IPS-18c (cell line): ENCODE measurements around the gene TMEM273.
"Not testable (repeated sequence)": the region's sequence is repeated elsewhere in the genome, so short reads cannot be mapped to it uniquely, and the experiment has no call there.

Experiments used
- H3K4me3 ChIP-seq: 2 replicates; pipeline ENCODE4 v1.7.0; 2013; ENCODE audit warnings: low read depth, mild to moderate bottlenecking, low read length, moderate library complexity; ENCODE audit not compliant: insufficient read depth
- H3K9me3 ChIP-seq: one replicate; pipeline ENCODE4 v1.6.1; 2013; ENCODE audit warnings: mild to moderate bottlenecking, low read length, moderate library complexity; ENCODE audit not compliant: control insufficient read depth, insufficient read depth

TMEM273 gene

DNA sequence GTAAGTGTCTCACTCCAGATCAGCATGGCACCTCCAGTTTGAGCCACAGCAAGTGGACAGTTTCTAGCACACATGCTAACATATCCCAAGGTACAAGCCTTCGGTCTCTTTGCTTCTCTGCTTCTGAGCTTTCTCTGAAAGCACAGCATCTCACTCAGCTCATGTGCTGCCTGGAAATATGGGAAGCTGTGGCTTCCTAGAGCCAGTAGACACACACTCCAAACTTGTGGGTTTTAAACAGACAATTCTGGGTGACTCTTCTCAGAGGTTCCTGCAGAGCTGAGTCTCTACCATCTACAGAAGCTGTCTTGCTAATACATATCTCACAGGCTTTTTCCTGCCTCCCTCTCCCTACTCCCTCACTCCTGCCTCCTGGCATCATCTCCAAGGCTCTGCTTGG lies 23.9 kb upstream of the TMEM273 start:
- H3K4me3 ChIP-seq = no peak overlapping the region
- no peaks in the 10 kb centered on the region for H3K9me3 ChIP-seq

DNA sequence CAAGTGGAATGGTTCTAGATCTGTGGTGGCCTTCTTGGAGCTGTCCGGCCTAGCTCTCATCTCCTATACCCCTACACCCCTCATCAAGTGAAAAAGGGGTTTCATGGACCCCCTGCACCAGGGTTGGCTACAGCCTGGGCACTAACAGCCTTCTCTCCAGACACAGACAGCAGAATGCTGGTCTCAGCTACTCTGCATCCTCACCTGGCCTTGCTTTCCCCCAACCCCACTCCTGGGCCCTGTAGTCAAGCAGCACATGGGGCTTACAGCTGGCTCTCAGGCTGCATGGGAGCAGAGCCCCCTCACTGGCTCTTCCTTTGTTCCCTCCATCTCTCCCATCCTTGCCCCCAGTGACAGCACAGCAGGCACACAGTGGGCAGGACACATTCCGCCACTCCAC lies 20.8 kb upstream of the TMEM273 start:
- Histone ChIP-seq H3K9me3 (no peaks in the 10 kb centered on the region), H3K4me3 (no peak overlapping the region)

DNA sequence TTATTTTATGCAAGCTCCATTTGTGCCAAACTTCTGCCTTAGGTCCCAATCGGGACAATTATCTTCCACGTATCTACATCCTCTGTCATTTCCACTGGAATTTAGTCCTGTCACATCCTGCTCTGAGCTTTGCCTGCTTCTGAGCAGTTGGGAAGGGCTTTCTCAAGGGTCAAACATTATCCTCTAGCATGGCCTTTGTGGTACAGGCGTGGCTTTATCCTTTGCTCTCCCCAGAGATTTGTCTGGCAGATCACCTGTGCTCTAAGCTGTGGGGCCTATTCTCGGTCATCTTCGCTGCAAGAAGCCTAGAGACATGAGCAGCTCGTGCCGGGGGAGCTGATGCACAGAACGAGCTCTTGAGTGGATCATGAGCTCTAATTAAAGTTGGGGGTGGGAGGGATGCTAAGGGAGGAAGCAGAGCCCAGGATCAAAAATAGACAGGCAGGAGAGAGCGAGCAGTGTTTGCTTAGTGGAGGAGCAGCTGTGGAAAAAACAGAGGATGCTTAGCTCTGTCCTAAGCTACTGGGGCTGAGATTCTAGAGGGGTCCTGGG lies 19.8 kb upstream of the TMEM273 start:
- Histone ChIP-seq H3K9me3 (no peaks in the 10 kb centered on the region), H3K4me3 (no peak overlapping the region)

DNA sequence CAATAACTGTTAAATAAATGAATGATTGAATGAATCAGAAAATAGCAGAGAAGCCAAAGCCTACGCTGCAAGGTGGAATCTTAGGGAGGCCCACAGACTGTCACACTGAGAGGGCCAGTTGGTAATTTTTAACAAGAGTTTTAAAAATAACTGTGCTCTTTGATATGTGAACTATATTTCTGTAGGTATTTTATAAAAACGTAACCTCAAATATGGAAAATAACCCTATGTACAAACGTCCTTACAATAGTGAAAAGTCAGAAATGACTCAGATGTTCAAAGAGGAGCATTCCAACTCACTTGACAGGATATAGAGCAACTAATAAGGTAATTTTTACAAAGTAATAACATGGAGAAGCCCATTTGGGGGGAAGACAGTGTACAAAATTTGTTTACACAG lies 18.9 kb upstream of the TMEM273 start:
- H3K4me3 ChIP-seq = no peak overlapping the region
- H3K9me3 ChIP-seq = no peaks in the 10 kb centered on the region

DNA sequence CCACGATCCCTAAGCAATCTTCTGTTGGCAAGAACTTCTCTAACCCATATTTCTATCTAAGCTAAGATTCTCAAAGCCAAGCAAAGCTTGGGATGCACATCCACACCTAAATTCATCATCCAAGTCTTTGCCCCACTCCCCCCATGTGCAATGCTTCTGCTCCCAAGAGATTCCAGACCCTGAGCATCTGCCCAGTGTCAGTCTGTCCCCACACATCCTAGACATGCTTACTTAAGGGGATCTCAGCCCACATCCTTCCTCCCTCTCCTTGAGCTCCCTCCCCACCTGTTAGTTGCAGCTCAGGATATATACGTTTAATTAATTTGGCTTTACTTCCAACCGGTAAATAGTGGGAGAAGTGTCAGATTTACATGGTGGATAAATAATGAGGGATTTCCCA lies 17.0 kb upstream of the TMEM273 start:
- no peak overlapping the region for H3K4me3 ChIP-seq
- no peaks in the 10 kb centered on the region for H3K9me3 ChIP-seq

DNA sequence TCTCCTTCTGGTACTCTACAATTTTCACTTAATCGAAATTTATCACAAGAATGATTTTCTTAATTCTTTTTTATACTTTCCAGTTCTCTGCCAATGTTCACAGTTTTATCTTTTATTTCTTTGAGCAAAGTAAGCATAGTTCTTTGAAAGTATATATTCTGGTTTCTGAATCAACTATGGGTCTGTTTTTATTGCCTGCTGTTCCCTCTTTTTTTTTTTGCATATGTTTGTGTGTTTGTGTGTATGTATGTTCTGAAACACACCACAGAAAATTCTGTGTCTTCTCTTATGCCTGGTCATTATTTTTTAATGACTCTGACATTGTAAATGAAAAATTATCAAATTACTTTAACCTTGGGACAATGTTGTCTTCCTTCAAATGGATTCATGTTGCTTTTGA lies 15.9 kb upstream of the TMEM273 start:
- H3K4me3 ChIP-seq = no peak overlapping the region
- no peaks in the 10 kb centered on the region for H3K9me3 ChIP-seq

DNA sequence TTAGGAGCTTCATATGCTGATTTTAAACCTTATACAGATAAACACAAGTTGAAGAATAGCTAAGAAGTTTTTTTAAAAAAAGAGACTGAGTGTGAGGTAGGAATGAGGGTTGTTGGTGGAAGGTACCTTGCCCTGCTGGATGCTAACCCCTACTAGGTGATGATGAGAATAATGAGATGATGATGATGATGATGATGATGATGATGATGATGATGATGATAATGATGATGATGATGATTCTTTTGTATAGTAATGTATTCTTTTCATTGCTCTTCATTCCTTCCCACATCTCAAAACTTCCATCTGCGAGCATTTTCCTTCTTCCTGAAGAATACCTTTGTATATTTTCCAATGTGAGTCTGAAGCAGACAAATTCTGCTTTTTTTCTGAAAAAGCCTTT lies 14.1 kb upstream of the TMEM273 start:
- Histone ChIP-seq H3K9me3 (no peaks in the 10 kb centered on the region), H3K4me3 (no peak overlapping the region)

DNA sequence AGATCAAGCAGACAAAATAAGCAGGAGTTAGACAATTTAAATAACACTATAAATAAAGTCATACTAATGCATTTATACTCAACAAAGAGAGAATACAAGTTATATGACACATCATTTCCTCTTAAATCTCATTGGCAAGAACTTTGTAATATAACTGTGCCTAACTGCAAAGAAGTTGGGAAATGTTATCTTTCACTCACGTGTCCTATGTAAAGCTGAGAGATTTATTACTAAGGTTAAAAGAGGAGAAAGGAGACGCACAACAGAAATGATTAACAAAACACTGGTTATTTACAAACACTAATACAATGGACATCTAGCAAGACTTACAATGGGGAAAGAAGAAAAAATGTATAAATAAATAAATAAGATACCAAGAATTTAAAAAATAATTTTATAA lies 12.7 kb upstream of the TMEM273 start:
- no peaks in the 10 kb centered on the region for H3K9me3 ChIP-seq
- no peak overlapping the region for H3K4me3 ChIP-seq

DNA sequence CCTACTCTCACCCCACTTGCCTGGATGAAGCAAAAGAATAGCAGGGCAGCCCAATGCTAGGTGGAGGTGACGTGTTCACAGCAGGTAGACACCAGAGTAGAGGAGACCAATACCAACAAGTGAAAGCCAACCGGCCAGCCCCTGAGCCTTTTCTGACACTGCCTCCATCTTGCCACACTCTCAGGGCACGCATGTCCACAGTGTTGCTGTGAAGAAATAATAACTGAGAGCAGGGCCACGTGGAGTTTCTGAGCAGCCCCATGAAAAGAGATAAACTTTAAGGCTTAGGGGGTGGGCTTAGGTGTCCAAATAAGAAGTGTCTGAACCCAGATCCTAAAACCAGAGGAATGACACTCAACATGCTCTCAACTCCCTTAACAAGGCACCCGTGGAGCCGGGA lies 9.0 kb upstream of the TMEM273 start:
- no peaks in the 10 kb centered on the region for H3K9me3 ChIP-seq

DNA sequence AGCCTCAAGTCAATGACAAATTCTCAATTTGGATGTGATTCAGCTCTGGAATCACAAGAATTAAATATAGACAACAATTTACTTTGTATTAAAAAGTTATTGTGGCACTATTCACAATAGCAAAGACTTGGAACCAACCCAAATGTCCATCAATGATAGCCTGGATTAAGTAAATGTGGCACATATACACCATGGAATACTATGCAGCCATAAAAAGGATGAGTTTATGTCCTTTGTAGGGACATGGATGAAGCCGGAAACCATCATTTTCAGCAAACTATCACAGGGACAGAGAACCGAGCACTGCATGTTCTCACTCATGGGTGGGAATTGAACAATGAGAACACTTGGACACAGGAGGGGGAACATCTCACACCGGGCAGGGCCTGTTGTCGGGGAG lies 7.7 kb upstream of the TMEM273 start:
- not testable (repeated sequence) for H3K4me3 ChIP-seq, H3K9me3 ChIP-seq

More for the DNA sequence above, 9.0 kb upstream of the TMEM273 start:
- H3K4me3 ChIP-seq = no peak overlapping the region

DNA sequence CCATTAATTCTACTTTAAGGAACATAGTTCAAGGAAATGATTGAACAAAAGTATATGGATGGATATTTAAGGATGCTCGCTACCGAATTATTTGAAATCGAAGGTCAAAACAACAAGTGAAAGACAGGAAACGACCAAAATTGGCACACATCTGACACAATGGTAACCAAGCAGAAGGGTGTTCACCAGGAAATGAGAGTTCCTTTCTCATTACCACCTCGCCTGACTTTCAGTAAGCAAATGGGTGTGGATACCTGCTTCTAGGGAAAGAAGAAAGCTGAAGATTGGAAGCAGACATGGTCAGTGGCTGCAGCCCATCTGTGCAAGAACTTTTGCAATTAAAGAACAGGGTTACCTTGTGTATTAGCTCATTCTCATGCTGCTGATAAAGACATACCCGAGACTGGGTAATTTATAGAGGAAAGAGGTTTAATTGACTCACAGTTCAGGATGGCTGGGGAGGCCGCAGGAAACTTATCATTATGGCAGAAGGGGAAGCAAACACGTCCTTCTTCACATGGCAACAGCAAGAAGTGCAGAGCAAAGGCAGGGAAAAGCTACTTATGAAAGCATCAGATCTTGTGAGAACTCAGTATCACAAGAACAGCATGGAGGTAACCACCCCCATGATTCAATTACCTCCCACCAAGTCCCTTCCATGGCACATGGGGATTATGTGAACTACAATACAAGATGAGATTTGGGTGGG lies 6.2 kb upstream of the TMEM273 start:
- Histone ChIP-seq H3K4me3 (no peak overlapping the region), H3K9me3 (no peaks in the 10 kb centered on the region)

DNA sequence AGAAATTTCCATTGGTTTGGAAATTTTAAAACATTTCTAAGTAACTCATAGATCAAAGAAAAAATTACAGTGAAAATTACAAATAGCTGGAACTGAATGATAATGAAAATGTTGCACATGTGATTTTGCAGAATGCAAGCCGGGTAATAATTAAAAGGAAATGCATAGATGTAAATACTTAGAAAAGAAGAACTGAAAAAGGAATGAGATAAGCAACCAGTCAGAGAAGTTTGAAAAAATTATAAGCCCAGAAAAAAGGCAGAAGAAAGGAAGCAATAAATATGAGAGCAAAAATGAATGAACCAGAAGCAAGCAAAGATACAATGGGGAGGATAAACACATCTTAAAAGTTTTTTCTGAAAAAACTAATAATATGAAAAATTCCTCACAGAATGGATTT lies 3.2 kb upstream of the TMEM273 start:
- Histone ChIP-seq H3K4me3 (no peak overlapping the region), H3K9me3 (no peaks in the 10 kb centered on the region)

DNA sequence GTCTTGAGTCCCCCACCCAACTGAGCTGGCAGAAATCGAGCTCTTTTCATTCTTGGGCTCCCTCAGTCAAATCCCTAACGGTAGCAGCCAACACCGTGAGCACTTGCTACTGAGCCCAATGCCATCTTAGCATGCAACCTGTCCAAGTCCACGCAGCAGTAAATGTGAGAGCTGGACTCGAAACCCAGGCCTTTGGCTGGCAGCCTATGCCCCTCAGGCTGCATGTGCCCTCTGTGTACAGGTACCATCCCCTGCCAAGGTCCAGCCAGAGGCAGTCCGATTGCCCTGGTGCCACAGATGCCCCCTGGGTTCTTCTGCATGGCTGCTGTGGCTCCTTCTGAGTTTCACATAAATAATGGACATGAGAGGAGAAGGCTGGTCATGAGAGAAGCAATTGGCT lies 1.2 kb upstream of the TMEM273 start:
- no peak overlapping the region for H3K4me3 ChIP-seq
- H3K9me3 ChIP-seq = no peaks in the 10 kb centered on the region

DNA sequence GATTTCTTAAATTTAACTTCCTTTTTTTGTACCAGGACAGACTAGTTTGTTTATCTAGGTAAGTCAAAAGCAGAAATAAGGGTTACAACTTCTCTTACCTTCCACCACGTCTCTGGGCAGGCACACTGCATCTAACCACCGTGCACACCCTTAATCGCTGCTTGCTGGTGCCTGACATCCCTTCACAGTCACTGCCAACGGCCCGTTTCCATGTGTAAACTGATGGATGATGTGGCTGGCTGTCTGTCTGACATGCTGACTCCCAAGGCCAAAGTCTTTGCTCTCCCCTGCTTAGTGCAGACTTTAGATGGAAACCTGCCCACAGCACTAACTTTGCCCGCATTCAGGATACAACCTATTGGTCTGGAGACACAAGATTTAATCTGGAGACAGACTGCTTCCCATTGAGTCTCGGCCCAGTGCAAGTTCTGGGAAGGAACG lies 1.1 kb downstream of the TMEM273 start:
- no peaks in the 10 kb centered on the region for H3K9me3 ChIP-seq
- H3K4me3 ChIP-seq = no peak overlapping the region

DNA sequence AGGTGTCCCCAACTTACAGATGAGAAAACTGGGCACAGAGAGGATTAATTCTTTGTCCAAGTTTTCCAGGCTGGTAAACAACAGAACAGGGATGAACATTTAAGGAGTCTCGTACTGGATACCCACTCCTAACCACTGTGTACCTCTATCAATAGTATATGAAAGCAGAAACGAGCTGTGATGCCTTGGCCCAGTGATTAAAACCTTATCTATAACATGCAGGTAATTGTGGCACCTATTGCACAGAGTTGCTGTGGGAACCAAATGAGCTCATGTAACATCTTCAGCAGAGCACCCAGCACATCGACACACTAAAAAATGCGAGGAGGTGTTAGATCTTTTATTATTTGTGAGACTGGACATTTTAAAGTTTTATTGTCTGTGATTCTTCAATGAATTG lies 1.6 kb downstream of the TMEM273 start:
- Histone ChIP-seq H3K9me3 (no peaks in the 10 kb centered on the region), H3K4me3 (no peak overlapping the region)

DNA sequence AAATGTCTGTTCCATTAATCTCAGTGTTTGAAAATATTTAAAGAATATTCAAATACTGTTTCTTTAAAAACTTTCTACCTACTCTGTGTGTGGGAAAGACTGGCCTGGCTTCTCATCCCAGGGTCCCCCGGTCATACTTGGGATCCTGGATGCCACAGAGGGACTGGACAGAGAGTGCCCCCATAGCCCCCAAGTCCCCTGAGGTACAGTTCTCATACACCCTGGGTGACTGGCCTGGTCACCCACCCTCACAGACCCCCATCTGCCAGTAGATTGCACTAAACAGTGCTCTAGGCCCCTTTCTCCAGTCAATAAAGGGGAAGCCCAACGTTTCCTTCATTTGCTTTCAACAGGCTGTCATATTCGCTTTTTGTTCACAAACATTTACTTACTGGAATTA lies 3.0 kb downstream of the TMEM273 start:
- H3K4me3 ChIP-seq = no peak overlapping the region
- H3K9me3 ChIP-seq = no peaks in the 10 kb centered on the region

DNA sequence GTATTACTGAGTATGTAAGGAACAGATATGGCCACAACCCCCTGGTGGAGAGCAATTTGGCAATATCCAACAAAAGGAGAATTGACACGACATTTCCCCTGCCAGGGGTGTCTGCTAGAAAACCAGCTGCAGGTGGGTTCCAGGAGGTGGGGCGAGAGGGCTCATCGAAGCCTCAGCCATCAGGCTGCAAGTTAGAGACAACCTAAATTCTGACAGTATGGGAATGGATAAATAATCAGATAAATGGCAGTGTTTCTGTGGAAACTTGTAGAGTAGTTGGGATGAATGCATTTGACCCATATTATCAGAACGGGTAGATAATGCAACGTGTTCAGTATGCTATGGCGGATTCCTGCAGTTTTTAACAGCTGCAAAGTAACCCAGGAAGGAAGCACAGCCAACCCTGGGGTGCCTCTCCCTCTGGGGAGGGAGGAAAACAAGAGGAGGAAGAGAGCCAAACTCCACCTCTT lies 3.5 kb downstream of the TMEM273 start:
- no peak overlapping the region for H3K4me3 ChIP-seq

DNA sequence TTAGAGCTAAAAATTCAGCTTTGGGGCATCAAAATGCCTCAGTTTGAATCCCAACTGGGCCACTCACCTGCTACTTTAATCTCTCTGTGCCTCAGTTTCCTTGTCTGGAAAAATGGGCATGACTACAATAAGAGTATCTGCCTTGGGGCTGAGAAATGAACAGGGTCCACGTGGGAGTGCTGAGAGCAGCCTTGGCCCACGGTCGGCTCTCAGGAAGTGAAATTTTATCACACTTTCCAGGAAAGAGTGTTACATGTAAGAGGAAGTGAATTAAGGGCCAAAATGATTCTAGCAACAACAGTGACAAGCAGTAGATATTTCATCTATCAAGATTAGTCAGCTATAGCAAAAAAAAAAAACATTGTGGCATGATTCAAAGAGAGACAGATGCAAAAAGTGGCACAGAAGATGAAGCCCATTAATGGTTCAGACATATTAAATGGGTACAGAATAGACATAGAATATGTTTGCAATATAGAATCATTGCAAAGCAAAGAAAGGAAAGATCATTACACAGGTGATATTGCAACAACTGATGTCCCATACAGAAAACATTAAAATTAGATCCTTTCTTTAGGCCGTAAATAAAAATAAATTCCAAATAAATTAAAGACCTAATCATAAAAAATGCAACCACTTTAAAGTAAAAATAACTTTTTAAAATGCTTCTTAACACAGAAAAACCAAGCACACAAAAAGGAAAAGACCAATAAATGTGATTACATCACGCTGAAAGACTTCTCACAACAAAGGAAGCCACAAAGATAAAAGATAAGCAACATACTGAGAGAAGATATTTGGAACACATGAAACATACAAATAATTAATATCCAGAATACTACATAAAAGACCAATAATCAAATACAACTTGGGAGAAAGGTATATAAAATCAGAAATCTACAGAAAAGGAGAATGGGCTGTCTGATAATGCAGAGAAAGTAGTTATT lies 4.3 kb downstream of the TMEM273 start:
- H3K9me3 ChIP-seq = no peaks in the 10 kb centered on the region
- no peak overlapping the region for H3K4me3 ChIP-seq

More for the DNA sequence above, 3.5 kb downstream of the TMEM273 start:
- no peaks in the 10 kb centered on the region for H3K9me3 ChIP-seq
